GM21737 (cell line): Measurements from ENCODE around the gene LDLRAD3.

ENCODE experiments used
- ATAC-seq: cut with Tn5 transposase; IDR thresholded peaks from one replicate; pipeline ENCODE4 v1.9.1; 2021; ENCODE audit warnings: mild to moderate bottlenecking, moderate library complexity; ENCODE audit not compliant: unreplicated experiment

The LDLRAD3 gene

GRCh38 chr11:36193721-36194120, 249.9 kb downstream of the LDLRAD3 start:
- ATAC-seq = no peak

DNA sequence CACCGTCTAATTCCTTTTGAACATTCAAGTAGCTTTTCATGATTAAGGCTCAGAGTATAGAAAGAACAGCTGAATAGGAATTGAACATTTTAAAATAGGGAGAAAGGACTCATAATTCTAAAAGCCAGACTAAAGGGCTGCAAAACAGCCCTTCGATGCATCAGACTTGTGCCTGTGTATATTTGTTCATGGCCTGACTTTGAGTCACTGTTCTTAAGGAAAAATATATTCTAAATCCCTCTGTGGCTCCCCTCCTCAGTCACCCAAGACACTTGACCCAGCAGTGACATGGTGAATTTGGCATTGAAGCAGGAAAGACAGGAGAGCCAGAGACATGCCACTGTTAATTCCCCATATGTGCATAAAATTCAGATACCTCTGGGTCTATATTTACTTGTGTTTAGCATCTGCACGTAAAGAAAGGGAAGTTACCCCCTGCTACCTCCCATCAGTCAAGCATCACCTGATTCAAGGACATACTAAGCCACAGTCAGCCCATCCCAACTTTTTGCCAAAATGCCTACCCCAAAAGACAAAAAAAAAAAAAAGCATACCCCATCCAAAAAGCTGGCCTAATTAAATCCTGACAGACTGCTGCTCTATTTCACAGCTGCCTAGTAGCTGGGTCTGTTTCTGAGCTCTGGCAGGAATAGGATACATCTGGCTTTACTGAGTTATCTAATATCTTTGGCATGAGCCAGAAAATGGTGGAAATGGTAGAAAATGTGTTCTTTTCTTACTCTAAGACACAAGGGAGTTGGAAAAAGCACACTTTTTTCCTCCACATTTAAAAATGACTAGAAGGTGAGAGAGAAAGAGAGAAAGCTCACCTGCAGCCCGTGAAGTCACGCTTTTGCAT, 251.9 kb downstream of the LDLRAD3 start:
- no peak for ATAC-seq

DNA sequence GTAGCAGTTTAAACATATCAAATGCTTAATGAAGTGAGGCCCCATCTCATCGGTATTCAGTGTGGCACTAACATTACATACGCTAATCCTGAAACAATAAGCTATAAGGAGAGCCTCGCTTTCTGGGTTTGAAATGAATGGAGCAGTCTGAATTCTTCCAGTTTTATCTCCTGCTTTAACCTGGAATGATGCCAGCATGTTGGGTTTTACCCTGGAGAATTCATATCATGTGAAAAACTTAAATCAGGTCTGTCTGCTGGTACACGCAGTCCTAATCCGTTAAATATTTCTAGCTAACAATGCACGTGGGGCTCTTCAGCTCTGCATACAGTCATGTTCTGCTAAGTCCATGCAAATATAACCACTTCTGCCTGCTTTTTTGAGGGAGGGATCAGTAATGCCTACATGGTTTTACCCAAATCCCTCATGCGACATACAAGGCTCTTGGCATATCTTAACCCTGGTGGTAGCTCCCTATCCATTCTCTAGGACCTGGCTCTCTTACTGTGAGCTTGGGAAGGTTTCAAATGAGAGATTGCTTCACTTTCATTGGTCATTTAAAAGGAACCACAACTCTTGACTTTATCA, 252.6 kb downstream of the LDLRAD3 start:
- ATAC-seq = no peak

DNA sequence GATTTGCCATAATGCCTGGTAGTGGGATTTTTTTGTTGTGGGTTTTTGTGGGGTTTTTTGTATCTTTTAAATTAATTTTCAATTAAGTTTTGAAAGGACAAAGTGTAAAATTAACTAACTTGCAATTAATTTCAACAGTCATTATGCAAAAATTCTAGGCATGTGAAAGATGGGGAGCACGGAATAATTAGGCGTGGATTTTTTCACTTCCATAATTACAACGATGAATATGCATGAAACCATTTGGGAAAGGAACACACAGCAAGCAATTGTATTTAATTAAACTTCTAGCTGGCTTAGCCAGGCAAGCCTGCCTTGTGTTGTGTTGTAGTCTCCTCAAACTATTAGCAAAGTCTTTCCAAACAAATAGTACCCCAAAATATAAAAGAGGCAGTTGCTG, 257.5 kb downstream of the LDLRAD3 start:
- no peak for ATAC-seq

GRCh38 chr11:36205536-36205935, 261.7 kb downstream of the LDLRAD3 start:
- ATAC-seq = no peak

DNA sequence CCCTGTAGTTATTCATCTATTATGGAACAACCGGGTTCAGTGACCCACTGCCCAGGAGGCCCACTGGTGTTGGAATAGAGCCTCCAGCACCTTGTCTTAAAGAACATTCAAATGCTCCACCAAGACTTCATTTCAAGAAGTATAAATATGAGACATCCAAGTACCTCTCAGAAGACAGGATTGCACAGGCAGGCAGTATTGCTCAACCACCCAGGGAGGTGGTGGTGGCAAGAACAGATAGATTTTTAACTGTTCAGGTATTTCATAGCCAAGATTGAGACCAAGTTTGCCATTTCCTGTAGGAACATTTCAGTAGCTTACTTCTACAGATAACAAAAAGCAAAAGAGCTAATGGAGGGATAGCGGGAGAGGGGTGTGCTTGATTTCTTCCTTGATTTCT, 266.7 kb downstream of the LDLRAD3 start:
- no peak for ATAC-seq

DNA sequence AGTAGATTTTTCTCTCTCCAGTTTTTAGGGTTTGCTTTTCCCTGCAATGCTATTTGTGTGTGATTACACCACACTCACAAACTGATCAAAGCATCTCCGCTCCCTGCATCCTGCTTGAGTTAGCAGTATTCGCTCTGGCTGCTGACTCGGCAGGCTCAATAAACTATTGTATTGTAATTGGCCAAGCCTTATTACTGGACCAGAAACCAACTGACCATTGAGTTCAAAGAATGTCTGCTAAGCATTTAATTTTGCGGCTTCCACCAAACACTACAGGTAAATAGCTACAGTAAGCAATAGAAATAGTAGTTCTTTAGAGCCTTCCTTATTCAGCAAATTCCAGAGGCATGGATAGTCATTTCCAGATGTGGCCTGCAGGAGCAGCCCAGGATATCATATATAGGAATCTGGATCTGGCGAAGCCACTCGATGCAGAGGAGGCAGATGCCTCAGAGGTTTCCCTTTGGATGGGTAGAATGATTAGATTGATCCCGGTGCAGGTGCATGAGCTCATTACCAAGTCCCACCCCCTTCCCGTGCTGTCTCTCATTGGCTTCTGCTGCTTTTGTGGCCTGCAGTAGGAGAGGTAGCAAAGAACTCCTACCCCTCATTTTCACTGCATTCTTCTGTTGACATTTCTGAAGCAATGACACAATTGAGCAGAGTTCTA, 268.0 kb downstream of the LDLRAD3 start:
- ATAC-seq = no peak

- ATAC-seq = no peak
Observed at GRCh38 chr11:36212564-36213392, 268.9 kb downstream of the LDLRAD3 start.

- no peak for ATAC-seq
Observed at GRCh38 chr11:36213393-36213840, 269.6 kb downstream of the LDLRAD3 start.

GRCh38 chr11:36214480-36214879, 270.6 kb downstream of the LDLRAD3 start:
- ATAC-seq = no peak

GRCh38 chr11:36214976-36215692, 271.3 kb downstream of the LDLRAD3 start:
- ATAC-seq = no peak

GRCh38 chr11:36215693-36216060, 271.8 kb downstream of the LDLRAD3 start:
- no peak for ATAC-seq

DNA sequence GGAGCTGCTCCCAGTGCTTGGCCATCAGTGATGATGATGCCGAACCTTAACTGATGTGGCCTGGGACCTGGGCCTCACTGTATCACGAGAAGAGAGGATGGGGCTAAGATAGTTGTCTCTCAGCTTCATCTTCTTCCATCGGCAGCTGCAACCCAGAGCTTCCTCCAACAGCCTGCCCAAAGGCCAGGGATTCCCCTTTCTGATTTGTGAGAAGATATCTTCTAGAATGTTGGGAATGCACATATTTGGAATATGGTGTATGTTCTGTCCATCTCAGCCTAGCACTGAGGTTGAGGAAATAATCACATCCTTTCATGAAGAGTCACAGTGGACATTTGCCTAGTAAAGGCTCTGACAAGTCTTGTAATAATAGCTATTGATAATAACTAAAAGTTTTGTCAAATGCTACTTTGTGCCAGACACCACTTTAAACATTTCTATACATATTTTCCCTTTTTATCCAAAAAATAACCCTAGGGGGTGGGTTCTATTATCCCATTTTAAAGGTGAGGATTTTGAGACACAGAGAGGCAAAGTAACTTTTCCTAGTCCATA, 272.3 kb downstream of the LDLRAD3 start:
- ATAC-seq = no peak

DNA sequence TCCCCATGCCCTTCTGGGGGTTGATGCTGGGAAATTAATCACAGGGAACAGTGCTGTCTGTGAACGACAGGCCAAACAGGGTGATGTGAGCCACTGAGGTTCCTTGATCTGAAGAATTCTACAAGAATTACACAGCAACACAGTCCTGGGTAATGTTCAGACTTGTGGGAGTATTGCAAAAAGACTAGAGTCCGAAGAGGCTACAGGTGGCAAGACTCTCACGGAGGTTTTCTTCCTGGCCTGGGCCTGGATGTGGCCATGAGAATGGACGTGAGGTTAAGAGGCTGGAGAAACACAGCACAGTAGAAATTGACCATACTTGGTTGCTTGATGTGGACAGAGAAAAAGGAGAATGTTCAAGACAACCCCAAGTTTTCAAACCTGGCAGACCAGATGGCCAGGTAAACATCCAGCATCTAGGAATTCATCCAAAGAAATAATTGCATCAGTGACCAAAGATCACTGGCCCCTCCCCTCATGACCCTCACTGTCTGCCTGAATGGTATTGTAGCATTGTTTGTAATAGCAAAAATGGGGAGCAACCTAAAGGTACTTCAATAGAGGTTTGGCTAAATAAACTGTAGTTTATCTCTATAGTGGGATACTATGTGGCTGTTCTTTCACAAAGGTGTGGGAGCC, 274.5 kb downstream of the LDLRAD3 start:
- no peak for ATAC-seq

DNA sequence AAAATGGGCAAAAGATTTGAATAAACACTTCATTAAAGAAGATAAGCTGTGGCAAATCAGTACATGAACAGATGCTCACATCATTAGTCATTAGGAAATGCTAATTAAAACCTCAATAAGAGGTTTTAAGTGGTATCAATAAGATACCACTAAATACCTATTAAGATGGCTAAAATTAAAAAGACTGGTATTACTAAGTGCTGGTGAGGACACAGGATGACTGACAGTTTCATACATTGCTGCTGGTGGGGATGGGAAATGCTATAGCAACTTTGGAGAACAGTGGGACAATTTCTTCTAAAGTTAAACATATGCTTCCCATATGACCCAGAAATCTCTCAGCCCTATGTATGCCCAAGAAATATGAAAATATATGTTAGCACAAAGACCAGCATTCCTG, 276.1 kb downstream of the LDLRAD3 start:
- ATAC-seq = no peak

- no peak for ATAC-seq
Observed at GRCh38 chr11:36222831-36223635, 279.2 kb downstream of the LDLRAD3 start.

DNA sequence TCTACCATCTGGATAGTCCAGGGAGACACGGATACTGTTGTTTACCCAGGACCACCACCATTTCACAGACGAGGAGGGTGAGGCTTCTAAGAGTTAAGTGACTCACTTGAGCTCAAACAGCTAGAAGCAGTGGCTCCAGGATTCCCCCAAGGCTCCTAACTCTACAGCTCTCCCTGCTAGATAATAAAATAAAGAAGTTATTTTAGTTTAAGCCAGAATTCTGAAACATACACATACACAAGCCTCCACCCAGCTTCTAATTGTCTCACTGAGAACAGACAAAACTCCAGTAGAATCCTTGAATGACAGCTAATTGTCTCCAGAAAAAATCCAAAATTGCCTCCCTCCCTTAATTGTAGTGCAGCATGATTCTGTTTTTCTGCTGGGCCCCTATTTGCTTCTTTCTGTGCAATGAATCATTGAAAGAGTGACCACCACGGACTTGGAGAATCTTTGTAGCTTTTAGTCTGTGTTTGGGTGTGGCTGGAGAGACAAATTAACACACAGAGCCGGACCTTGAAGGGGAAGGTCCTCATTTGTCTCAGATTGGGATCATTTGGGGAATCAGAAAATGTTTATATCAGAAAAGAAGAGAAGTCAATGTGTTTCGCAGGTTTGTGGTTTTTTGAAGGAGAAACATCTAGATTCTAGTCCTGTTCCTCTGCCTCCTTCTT, 280.5 kb downstream of the LDLRAD3 start:
- no peak for ATAC-seq

DNA sequence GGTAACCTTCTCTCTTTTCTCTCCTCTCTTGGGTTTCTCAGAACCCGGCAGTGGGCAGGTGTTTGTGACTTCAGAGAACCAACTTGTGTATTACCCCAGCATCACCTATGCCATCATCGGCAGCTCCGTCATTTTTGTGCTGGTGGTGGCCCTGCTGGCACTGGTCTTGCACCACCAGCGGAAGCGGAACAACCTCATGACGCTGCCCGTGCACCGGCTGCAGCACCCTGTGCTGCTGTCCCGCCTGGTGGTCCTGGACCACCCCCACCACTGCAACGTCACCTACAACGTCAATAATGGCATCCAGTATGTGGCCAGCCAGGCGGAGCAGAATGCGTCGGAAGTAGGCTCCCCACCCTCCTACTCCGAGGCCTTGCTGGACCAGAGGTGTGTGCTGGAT, 283.2 kb downstream of the LDLRAD3 start:
- no peak for ATAC-seq
